Panc1 (cell line): ENCODE results near the gene XXYLT1. TPM values are rescaled to one million over a fixed set of nuclear protein-coding genes. Genes with fewer than 3 reads are reported as not detected.

Experiments
- ATAC-seq: fragments of 200-7000 bp; cut with Tn5 transposase; 2 replicates; pipeline ENCODE4 v1.9.1; 2020; ENCODE audit warnings: mild to moderate bottlenecking, moderate library complexity
- BruUV-seq: library from RNA; stranded (reverse); fragments of 400-500 nt; replicated peaks from 2 replicates; lab custom pipeline; 2021; lab: Mats Ljungman, UMichigan
- CTCF ChIA-PET: fragments of 300-600 bp; sonication (Branson Sonifier 250); formaldehyde crosslinking; loops from one replicate; lab custom pipeline; 2022; ENCODE audit warnings: antibody characterized with exemption; lab: Charles Lee
- POLR2A ChIA-PET: fragments of 300-600 bp; sonication (Branson Sonifier 250); formaldehyde crosslinking; loops from one replicate; lab custom pipeline; 2022; ENCODE audit warnings: antibody characterized with exemption; lab: Charles Lee
- DNase-seq: peaks from one replicate; pipeline ENCODE4 v3.0.0-alpha.2; 2010; ENCODE audit warnings: low read depth, low spot score
- H3K27ac ChIP-seq: 2 replicates; pipeline ENCODE4 v1.5.1; 2011; ENCODE audit warnings: mild to moderate bottlenecking, low read length, inconsistent platforms
- H3K27me3 ChIP-seq: fragments of 200-500 bp; sonication (Bioruptor generic); 2 replicates; pipeline ENCODE4 v1.6.0; 2014; ENCODE audit warnings: low read length, inconsistent platforms; ENCODE audit not compliant: control insufficient read depth, insufficient read depth
- H3K36me3 ChIP-seq: fragments of 200-500 bp; sonication (Bioruptor generic); 2 replicates; pipeline ENCODE4 v1.5.1; 2014; ENCODE audit warnings: inconsistent platforms, mild to moderate bottlenecking, low read length, moderate library complexity; ENCODE audit not compliant: control insufficient read depth, insufficient read depth
- H3K4me1 ChIP-seq: 2 replicates; pipeline ENCODE4 v1.5.1; 2011; ENCODE audit warnings: inconsistent platforms, mild to moderate bottlenecking, low read length, moderate library complexity; ENCODE audit not compliant: control insufficient read depth, insufficient read depth
- H3K4me3 ChIP-seq, 2 experiments: 2 replicates each; pipeline ENCODE4 v1.5.1; 2011 to 2012; ENCODE audit warnings: low read depth in 2 of 2, low read length in 2 of 2, mild to moderate bottlenecking in 2 of 2, inconsistent platforms in 1 of 2, moderate library complexity in 1 of 2
- H3K9me3 ChIP-seq: fragments of 200-500 bp; sonication (Bioruptor generic); 2 replicates; pipeline ENCODE4 v1.5.1; 2014; ENCODE audit warnings: low read depth, mild to moderate bottlenecking, inconsistent platforms, low read length, moderate library complexity; ENCODE audit not compliant: control insufficient read depth, insufficient read depth
- CTCF ChIP-seq: fragments of 450-650 bp; IDR thresholded peaks from 2 replicates; pipeline ENCODE4 v1.5.1; 2017; ENCODE audit warnings: mild to moderate bottlenecking
- POLR2AphosphoS5 ChIP-seq: IDR thresholded peaks from 2 replicates; pipeline ENCODE4 v1.6.1; 2012; ENCODE audit warnings: mild to moderate bottlenecking, low read depth, low read length, moderate library complexity
- REST ChIP-seq, 2 experiments: IDR thresholded peaks; 2 replicates each; pipeline ENCODE4 v1.6.1; 2011 to 2012; ENCODE audit warnings: low read depth in 2 of 2, control low read depth in 1 of 2, low read length in 1 of 2, mild to moderate bottlenecking in 1 of 2, moderate library complexity in 1 of 2; ENCODE audit not compliant: insufficient read depth in 1 of 2
- SIN3A ChIP-seq: IDR thresholded peaks from 2 replicates; pipeline ENCODE4 v1.6.1; 2012; ENCODE audit warnings: low read depth, mild to moderate bottlenecking, low read length, moderate library complexity, borderline replicate concordance; ENCODE audit not compliant: insufficient read depth
- TCF7L2 ChIP-seq: IDR thresholded peaks from 2 replicates; pipeline ENCODE4 v1.6.1; 2011; ENCODE audit warnings: mild to moderate bottlenecking, low read depth, low read length, inconsistent platforms
- in situ Hi-C: cut with HindIII; loops from 2 replicates; pipeline ENCODE4 v1.10.0; 2016; ENCODE audit warnings: low sequenced_read_pairs, low pct_unique_long_range_greater_than_20kb
- intact Hi-C: fragments of 100-400 bp; cut with micrococcal nuclease; formaldehyde crosslinking; loops from one replicate; pipeline ENCODE4 v1.10.0; 2022; ENCODE audit not compliant: unreplicated experiment
- total RNA-seq: library from RNA; stranded (reverse); gene quantifications from one replicate; pipeline ENCODE4 v1.2.1, GENCODE V29; 2021; ENCODE audit not compliant: unreplicated experiment

XXYLT1 gene
- total RNA-seq, 1 experiment from 2014 or later: 26.0 TPM

GRCh38 chr3:195061756-195062655 is 209.0 kb downstream of the XXYLT1 start:
- Histone ChIP-seq H3K9me3 (no peaks in the 10 kb centered on the region), H3K27ac (peak overlapping the region; percentile 21; the same call in 1 of the 2 replicates), H3K36me3 (no peaks in the 10 kb centered on the region), H3K27me3 (no peaks in the 10 kb centered on the region), H3K4me3 (no peak overlapping the region), H3K4me1 (no peaks in the 10 kb centered on the region)
- in situ Hi-C loops (no loop called here), intact Hi-C loops (no loop called here)
- ATAC-seq (0 out of 2 replicates have a peak, but pooled peaks have one; percentile 15), DNase-seq (no peak)
- ChIA-PET CTCF (interaction anchor here (0.6 to 0.7 kb wide), 2 partner anchors 123 to 131 kb away, joined by 3 to 6 read pairs; no protein-coding TSS in a partner anchor), POLR2A (no interaction called here)
- no peak for TF ChIP-seq REST (IDR thresholded peaks at IDR 0.05; ENCODE audit: insufficient read depth in 1 of 2, low read depth in 2 of 2, low read length in 1 of 2)
- BruUV-seq: no TSS peak

- in situ Hi-C loops: no loop called here
- Histone ChIP-seq H3K9me3 (no peaks in the 10 kb centered on the region), H3K4me1 (no peaks in the 10 kb centered on the region), H3K4me3 (no peak overlapping the region), H3K36me3 (no peaks in the 10 kb centered on the region), H3K27me3 (no peaks in the 10 kb centered on the region), H3K27ac (no peak overlapping the region; the same call in 1 of the 2 replicates)
- no peak for DNase-seq
- POLR2A ChIA-PET: no interaction called here
- TF ChIP-seq REST (IDR thresholded peaks at IDR 0.05; ENCODE audit: insufficient read depth in 1 of 2, low read depth in 2 of 2, low read length in 1 of 2): no peak
- TF ChIP-seq POLR2AphosphoS5: no peak
- TF ChIP-seq CTCF: no peak
- TF ChIP-seq SIN3A: no peak
- no peak for TF ChIP-seq TCF7L2
- BruUV-seq: no TSS peak
- intact Hi-C loops: no loop called here
- ATAC-seq: 0 out of 2 replicates have a peak, but pooled peaks have one; percentile 9
- CTCF ChIA-PET: interaction anchor here (0.6 kb wide), 1 partner anchor 281 kb away, joined by 4 read pairs; no protein-coding TSS in a partner anchor
These were observed 210.2 kb downstream of the XXYLT1 start for GRCh38 chr3:195060531-195061291.
